Adrenal gland (tissue), 5 donors: ENCODE results near the gene ZNF184.

Experiments used
- POLR2A ChIP-seq, 2 donors: fragments of 450-650 bp; IDR thresholded peaks; one replicate each; pipeline ENCODE4 v1.6.1; 2017; ENCODE audit warnings: antibody characterized with exemption in 2 of 2, mild to moderate bottlenecking in 2 of 2, moderate library complexity in 1 of 2
- TF ChIP-seq, protein P1 (sequence below), 6 experiments: fragments of 450-650 bp in 4 of 6; fragments of 200-600 bp in 2 of 6; sonication (generic) in 1 of 6; IDR thresholded peaks; 1 replicate in 5 of 6; 2 replicates in 1 of 6; pipeline versions ENCODE4 v1.5.1 to v1.8.0; 2016 to 2021; ENCODE audit warnings: antibody characterized with exemption in 6 of 6, mild to moderate bottlenecking in 2 of 6, moderate library complexity in 1 of 6
- donor health status: DM: no; HTN: no; CAD: no.

DNA sequence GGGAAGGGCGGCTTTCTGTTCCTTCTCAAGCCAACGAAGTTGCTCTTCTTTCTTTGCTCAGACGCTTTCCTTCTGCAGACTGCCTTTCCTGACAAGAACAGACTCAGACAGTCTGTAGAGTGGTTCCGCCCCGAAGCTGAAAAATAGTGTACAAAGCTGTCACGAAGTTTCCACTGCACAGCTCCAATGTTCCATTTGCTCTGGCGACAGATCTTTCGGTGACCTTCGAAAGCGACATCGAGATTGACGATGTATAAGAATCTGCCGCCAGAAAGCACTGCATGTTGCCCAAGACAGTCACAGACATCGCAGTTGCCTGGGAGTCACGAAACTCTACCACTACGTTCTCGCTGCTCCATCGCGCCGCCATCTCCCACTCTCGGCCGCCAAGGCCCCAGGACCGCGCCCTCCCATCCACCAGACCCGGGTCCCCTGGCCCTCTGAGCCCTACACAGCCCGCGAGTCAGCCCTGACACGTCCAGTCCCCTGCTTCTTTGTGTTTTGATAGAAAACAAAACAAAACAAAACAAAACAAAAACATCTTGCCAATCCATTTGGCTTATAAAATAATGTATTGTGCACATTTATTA lies 42.1 kb upstream of the ZNF184 start:
- TF ChIP-seq POLR2A (IDR thresholded peaks at IDR 0.05): no peak
- TF ChIP-seq, protein P1, sequence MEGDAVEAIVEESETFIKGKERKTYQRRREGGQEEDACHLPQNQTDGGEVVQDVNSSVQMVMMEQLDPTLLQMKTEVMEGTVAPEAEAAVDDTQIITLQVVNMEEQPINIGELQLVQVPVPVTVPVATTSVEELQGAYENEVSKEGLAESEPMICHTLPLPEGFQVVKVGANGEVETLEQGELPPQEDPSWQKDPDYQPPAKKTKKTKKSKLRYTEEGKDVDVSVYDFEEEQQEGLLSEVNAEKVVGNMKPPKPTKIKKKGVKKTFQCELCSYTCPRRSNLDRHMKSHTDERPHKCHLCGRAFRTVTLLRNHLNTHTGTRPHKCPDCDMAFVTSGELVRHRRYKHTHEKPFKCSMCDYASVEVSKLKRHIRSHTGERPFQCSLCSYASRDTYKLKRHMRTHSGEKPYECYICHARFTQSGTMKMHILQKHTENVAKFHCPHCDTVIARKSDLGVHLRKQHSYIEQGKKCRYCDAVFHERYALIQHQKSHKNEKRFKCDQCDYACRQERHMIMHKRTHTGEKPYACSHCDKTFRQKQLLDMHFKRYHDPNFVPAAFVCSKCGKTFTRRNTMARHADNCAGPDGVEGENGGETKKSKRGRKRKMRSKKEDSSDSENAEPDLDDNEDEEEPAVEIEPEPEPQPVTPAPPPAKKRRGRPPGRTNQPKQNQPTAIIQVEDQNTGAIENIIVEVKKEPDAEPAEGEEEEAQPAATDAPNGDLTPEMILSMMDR (IDR thresholded peaks at IDR 0.05): no peak
